HG03521 (cell line): ENCODE results near the gene AAMDC.

Experiments used
- ATAC-seq: cut with Tn5 transposase; IDR thresholded peaks from one replicate; pipeline ENCODE4 v1.9.1; 2021; ENCODE audit warnings: mild to moderate bottlenecking, moderate library complexity; ENCODE audit not compliant: unreplicated experiment

Gene AAMDC

DNA sequence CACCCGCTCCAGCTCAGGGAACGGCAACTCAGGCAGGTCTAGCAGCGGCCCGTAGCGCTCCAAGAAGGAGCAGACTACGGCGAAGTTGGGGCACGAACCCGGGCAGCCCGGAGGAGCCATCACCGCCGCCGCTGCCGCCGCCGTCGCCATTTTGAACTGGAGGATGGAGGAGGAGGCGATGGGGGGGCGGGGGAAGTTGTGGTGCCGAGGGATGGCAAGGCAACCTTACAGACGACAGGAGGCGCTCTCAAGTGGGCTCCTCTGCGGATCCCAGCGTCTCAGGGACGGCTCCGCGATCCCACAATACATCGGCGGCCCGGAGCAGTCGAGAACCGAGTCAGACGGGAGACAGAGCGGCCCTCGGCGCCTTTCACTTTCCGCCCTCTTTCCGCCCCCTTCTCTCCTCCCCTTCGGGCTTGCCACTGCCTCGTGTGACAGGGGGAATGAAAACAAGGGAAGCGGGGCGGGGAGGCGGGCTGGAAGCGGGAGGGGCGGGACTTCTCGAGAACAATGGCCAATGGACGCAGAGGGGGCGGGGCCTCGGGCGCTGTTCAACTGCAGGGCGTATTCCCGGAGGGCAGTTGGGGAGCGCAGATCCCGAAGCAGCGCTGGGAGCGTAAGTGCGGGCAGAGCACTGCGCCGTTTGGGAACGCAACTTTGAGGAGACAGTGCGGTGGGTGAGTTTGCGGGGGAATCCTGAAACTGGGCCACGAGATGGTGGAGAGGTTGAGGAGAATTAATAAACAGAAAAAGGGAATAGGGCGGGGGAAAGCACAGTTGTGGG lies at the start of gene AAMDC, which contains the start of gene RSF1:
TSS of gene AAMDC (plus strand) at position 580 of the 784 bp plus-strand sequence. CDS start 21,353 bp downstream, outside the sequence.
TSS of gene RSF1 (minus strand) at position 158 of the 784 bp plus-strand sequence. CDS start at position 150, 8 bp downstream.
- ATAC-seq: peak; percentile 86

DNA sequence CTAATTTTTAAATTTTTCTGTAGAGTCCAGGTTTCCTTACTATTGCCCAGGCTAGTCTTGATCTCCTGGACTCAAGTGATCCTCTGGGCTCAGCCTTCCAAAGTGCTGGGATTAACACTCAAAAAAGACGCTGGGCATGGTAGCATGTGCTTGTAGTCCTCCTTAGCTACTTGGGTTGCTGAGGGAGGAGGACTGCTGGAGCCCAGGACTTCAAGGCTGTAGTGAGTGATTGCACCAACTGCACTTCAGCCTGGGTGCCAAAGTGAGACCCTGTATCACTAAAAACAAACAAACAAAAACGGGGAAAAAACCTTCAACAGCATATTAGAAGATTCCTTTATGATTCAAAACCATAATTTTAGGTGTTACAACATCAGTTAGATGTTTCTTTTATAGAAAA lies 45.0 kb upstream of the AAMDC start:
- ATAC-seq: no peak

DNA sequence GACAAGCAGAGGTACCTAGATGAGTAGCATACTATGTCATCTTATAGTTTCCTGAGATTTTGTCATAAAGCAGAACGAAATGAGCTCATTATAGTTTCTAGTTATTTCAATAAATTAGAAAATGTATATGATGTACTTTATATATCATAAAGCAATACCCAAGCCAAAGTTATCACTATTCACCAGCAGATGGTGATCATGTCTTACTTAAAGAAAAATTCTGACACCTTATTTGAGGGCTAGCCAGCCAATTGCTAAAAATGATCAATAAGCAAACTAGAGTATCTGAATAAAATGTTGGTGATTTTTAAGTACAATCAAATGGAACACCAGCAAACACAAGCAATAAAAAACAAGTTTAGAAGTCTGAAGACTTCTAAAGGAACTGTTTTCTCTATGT lies 44.5 kb upstream of the AAMDC start:
- no peak for ATAC-seq

DNA sequence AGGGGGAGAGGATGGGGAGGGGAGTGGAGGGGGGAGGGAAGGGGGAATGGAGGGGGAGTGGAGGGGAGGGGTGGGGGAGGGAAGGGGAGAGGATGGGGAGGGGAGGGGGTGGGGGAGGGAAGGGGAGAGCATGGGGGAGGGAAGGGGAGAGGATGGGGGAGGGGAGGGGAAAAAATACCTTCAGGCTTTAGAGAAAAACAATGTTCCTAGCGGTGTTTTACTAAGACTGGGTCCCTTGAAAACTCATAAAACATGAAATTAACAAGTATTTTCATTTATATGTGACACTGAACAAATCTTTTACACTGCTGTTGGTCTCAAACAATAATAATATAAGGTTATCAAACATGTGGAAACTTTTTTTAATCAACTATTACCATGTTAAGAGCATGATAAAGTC lies 42.8 kb upstream of the AAMDC start:
- ATAC-seq: no peak

DNA sequence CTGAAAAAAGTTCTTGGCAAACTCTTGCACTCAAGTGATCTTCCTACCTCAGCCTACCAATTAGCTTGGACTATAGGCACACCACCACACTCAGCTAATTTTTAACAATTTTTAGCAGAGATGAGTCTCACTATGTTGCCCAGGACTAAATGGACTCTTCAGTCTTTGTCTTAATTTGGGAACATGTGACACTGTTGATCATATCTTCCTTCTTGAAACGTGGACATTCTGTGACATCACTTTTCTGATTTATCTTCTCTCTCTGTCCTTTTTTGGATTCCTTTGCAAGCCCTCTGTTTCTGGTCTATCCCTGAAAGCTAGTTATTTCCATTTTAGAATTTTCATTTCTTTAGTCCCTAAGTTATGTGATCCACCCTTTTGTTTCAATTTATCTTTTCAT lies 42.4 kb upstream of the AAMDC start:
- no peak for ATAC-seq

DNA sequence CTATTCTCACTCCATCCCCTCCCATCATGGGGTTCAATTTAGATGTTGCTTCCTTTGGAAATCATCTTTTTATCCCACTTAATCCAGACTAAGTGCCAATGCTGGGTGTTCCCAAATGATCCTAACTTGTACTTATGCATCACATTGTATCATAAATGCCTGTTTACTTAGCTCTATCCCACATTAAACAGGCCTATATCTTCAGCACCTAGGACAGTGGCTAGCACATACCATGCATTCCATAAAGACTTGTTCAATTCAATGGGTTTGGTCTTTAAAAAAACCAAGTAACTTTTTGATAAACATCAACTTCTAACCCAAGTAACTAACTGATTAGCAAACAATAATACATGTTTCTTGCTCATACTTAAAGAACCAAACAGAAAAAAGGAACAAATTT lies 41.0 kb upstream of the AAMDC start:
- ATAC-seq: no peak

DNA sequence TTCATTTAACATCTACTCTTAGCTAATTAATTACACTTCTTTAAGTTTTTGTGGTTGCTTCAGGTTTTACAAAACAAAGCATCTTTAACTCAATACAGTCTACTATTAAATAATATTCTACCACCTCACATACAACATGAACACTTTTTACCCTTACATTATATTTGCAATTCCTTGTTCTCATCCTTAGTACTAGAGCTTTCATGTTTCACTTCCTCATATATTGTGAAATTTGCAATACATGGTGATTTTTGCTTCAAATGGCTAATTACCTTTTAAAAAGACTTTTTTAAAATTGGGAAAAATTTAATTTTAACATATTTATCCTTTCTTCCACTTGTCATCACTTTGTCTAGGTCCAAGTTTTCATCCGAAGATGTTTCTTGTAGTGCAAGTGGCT lies 37.9 kb upstream of the AAMDC start:
- no peak for ATAC-seq

DNA sequence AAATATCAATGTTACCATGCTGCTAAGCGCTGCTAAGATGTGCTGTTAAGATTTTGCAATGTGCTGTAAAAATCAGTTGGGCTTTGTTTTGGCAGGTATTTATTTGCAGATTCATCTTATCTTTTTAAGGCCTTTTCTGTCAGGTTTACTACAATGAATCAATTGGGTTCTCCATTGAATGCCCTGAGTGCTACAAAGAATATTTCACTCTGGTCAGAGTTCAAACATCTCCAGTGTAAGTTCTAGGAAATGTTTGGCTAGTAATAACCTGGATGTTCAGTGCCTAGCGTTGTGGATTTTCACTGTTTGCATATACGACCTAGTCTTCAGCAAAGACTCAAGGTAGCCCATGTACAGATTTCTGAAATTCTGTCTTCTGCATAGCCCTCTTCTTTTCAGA lies 36.4 kb upstream of the AAMDC start:
- no peak for ATAC-seq

DNA sequence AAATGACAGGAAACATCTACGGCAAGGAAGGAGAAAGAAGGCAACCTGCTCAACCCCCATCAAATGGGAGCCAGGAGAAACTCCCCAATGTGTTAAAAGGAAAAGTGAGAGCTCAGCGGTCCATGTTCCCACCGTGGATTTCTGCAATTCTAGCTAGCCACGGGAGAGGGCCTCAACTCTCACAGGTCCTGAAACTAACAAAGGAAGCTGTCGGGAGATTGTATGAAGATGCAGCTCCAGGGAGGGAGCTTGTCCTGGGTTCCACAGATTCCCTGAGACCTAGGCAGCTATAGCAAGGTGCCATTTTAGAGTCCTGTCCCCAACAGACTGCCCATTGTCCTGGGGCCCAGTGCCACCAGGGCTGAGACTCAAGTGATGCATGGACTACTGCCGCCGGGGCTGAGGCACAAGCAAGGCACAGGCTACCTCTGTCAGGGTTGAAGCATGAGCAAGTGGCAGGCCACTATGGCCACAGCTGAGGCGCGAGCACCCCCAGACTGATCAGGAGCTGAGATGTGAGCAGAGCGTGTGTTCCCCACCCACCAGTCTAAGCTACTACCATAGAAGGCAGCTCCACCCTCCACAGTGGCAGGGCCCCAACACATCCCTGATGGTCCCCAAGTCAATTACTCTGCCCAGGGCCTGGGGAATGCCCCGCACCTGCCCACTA lies 31.7 kb upstream of the AAMDC start:
- no peak for ATAC-seq

DNA sequence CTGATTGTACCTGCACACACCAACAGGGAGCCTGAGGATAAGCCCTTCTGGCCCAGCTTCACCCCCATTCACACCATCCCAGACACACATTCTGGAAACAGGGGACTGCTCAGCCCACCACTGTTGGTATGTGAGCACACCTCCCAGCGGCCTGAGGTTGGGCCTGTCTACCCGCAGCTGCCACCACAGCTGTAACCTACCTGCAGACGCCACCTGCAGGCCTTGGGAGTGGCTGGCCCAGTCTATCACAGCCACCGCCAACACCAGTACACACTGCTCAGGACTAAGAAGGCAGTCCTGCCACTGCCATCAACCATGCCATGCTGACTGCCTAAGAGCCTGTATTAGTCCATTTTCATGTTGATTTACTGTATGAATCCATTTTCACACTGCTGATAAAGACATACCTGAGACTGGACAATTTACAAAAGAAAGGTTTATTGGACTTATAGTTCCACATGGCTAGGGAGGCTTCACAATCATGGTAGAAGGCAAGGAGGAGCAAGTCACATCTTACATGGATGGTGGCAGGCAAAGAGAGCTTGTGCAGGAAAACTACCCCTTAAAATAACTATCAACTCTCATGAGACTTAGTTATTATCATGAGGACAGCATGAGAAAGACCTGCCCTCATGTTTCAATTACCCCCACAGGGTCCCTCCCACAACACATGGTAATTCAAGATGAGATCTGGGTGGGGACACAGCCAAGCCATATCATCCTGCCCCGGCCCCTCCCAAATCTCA lies 31.0 kb upstream of the AAMDC start:
- ATAC-seq: no peak

DNA sequence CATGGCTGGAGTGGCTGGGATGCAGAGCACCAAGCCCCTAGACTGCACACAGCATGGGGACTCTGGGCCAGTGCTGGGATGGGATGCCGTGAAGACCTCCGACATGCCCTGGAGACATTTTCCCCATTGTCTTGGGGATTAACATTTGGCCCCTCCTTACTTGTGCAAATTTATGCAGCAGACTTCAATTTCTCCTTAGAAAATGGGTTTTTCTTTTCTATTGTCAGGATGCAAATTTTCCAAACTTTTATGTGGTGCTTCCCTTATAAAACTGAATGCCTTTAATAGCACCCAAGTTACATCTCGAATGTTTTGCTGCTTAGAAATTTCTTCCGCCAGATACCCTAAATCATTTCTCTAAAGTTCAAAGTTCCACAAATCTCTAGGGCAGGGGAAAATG lies 29.6 kb upstream of the AAMDC start:
- ATAC-seq: no peak

DNA sequence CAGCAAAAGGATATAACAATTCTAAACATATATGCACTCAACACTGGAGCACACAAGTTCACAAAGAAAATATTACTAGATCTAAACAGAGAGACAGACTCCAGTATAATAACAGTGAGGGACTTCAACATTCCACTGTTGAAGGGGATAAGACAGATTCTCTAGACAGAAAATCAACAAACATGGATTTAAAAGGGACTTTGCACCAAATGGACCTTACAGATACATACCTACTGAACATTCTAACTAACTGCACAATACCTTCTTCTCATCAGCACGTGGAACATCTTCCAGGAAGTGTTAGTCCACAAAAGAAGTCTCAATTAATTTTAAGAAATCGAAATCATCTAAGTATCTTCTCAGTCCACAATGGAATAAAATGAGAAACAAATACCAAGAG lies 27.0 kb upstream of the AAMDC start:
- ATAC-seq: no peak

DNA sequence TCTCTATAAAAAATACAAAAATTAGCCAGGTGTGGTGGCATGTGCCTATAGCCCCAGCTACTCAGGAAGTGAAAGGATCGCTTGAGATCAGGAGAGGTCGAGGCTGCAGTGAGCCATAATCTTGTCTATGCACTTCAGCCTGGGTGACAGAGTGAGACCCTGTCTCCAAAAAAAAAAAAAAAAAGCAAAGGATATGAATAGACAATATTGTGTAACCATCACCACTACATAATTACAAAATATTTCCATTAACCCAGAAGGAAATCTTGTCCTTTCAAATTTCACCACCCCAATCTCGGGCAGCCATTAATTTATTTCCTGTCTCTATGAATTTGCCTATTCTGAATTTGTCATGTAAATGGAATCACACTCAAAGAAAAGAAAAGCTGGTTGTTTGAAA lies 21.6 kb upstream of the AAMDC start:
- no peak for ATAC-seq

DNA sequence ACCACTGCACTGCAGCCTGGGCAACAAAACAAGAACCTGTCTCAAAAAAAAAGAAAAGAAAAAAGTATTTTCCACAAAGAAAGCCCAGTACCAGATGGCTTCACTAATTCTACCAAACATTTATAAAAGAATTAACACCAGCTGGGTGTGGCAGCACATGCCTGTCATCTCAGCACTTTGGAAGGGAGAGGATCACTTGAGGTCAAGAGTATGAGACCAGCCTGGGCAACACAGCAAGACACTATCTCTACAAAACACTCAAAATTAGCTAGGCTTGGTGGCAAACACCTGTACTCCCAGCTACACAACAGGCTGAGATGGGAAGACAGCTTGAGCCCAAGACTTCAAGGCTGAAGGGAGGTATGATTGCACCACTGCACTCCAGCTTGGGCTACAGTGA lies 20.5 kb upstream of the AAMDC start:
- ATAC-seq: no peak

DNA sequence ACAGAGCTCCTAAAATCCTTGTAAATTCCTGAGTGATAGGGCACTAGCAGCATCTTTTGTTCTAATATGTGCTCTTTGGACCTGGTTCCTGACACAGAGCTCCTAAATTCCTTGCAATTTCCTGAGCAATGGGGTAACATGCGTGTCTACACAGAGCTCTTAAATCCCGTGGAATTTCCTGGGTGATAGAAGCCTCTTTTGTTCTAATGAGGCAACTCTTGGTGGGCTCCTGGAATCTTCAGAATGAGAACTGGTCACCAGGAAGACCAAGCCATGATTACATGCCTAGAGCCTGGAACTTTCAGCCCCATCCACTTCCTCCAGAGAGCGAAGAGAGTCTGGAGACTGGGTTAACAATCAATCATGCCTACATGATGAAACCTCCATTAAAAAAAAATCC lies 19.5 kb upstream of the AAMDC start:
- no peak for ATAC-seq

DNA sequence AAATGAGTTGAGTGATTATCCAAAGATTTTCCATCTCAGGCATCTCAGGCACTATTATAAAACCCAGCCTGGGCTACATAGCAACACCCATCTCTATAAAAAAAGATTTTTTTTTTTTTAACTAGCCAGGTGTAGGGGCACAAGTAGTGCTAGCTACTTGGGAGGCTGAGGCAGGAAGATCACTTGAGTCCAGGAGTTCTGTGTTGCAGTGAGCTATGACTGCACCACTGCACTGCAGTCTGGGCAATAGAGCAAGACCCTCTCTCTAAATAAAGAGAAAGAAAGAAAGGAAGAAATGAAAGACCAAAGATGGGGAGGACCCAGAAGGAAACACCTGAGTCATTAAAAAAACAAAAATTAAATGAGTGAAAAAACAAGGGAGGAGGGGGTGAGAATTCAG lies 14.5 kb upstream of the AAMDC start:
- no peak for ATAC-seq

DNA sequence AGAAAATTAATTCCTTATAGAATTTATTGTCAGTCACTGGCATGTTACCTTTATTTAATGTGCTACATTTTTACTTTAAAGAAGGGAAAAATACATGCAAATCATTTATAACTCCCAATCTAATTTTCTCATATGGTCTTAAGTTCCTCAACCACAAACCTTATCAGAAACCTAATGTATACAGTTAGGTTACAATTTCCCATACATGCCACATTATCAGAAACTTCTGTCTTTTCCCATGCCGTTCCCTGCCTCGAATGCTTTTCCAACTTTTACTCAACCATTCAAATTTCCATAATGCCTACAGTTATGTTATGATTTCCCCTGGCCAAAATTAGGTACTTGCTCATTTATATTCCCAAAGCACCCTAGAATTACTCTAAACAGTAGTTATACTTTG lies 14.0 kb upstream of the AAMDC start:
- ATAC-seq: no peak

DNA sequence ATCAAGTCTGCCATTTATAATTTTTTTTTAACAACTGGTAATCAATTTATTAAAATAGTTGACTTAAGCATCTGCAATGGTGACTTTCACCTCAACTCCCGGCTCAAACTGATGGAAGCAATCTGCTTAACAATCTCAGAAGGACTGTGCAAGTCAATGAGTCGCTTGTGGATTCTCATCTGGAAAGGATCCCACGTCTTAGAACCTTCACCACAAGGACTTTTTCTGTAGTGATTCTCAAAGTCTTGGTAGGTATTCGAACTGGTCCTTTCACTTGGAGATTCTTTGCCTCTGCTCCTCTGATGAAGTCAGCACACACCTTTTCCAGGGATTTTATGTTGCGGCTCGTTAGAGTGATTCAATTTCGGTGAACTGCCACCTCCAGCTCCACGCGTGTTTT lies 7.7 kb upstream of the AAMDC start:
- no peak for ATAC-seq

DNA sequence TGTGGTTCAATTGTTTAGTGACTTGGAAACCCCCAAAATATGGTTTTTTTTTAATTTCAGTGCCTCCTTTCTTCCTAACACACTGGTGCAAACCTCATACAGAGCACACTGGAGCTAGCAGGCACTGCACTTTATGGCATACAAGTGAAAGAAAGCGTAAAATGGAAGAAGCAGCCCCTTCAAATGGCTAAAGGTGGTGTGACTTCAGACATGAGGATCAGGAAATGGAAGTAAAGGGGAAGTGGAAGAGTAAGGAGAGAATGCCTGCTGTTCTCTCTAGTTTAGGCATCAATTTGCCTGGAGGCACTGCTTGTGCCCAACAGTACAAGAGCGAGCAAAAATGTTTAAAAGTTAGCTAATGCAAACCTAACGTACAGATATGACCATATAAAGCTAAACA lies 6.1 kb upstream of the AAMDC start:
- no peak for ATAC-seq

DNA sequence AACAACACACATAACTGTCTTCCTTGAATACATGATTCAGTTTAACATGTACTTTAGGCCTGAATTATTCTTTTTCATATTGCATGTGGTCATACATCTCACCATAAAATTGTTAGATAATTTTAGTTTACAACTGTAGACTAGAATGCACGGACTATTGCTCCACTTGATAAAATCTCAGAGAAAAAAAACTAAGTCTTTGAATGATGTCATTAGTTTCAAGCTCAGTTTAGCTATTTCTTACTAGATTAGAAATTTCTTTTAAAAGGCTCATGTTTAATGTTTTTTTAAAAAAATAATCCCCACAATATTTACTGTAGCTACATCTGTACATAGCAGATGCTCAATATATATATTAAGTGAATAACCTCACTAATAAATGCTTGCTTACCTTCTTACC lies 5.5 kb upstream of the AAMDC start:
- no peak for ATAC-seq

DNA sequence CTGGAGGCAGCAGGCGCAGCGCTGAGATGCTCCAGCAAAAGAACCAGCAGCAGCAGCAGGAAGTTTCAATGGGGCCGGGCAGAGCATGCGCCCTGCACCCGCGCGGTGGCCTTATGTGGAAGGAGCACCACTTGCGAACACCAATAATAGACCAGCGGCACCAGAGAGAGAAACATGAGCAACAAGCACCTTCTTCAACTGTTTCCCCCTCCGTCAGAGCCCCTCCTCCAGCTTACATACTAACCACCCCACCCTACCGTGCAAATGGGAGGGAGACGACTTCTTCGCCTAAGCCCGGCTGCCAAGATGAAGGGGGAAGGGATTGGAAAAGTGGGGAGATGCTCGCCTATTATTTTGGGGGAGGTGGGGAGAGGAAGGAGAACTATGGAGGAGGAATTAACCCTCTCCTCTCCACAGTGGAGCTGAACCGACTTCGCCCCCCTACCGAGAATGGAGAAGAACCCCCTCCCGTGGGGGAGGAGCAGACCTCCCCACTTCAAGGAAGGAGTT lies 1.5 kb upstream of the AAMDC start:
- ATAC-seq: peak; percentile 40
